ENCODE results near the gene NVL. TPM values are rescaled to one million over a fixed set of nuclear protein-coding genes. Genes with fewer than 3 reads are reported as not detected.
A peak's percentile ranks its signal among the peaks of the same experiment; 100 is the strongest.

The NVL gene
- total RNA-seq, 1 donor from 2014 or later: 101 TPM

DNA sequence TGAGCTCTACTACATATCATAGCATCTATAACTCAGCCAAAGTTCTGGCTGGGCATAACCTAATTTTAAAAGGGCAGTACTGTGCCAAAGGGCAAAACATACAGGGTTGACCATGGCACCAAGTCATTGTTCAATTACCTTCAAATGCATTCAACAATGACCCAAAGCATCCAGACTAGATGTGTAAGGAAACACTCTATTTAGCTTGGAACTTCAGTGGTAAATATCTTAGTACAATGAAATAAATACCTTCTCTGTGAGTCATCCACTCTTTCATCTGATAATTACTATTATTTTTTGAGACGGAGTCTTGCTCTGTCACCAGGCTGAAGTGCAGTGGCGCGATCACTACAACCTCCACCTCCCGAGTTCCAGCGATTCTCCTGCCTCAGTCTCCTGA lies 70.0 kb downstream of the NVL start:
- peaks cover 3% of the 10 kb centered on the region for H3K4me1 Mint-ChIP-seq
- Histone ChIP-seq H3K4me2 (no peak overlapping the region), H3K36me3 (no peaks in the 10 kb centered on the region), H3K79me2 (ENCODE audit: low read depth) (no peaks in the 10 kb centered on the region), H3K27me3 (no peaks in the 10 kb centered on the region), H4K20me1 (ENCODE audit: low read depth) (no peaks in the 10 kb centered on the region), H3K27ac (no peak overlapping the region), H3F3A (ENCODE audit: low read depth) (peaks cover 26% of the 10 kb centered on the region), H2AFZ (replicated peaks) (no peak overlapping the region), H3K4me3 (no peak overlapping the region), H3K9me3 (ENCODE audit: low read depth) (no peaks in the 10 kb centered on the region), H3K4me1 (peaks cover 8% of the 10 kb centered on the region), H3K9ac (no peak overlapping the region)
- peaks cover 28% of the 10 kb centered on the region for H3K36me3 Mint-ChIP-seq
- no peak for TF ChIP-seq EZH2 (IDR thresholded peaks at IDR 0.05)
- no peaks in the 10 kb centered on the region for H3K9me3 Mint-ChIP-seq
- H3K27me3 Mint-ChIP-seq (ENCODE audit: insufficient read depth, low read depth): no peaks in the 10 kb centered on the region
- no peak overlapping the region for H3K4me3 Mint-ChIP-seq
- DNase-seq (ENCODE audit: low spot score): no peak
- H3K27ac Mint-ChIP-seq: no peak overlapping the region

DNA sequence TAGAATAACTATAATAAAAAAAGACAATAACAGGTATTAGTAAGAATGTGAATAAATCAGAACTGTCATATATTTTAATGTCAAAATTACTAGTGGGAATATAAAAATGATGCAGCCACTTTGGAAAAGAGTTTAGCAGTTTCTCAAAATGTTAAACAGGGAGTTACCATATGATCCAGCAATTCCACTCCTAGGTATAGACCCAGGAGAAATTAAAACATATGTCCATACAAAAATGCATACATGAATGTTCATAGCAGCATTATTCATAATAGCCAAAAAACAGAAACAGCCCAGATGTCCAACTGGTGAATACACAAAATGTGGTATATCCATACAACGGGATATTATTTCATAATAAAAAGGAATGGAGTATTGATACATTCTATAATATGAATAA lies 71.6 kb downstream of the NVL start:
- DNase-seq (ENCODE audit: low spot score): no peak
- Histone ChIP-seq H3K9ac (no peak overlapping the region), H3K36me3 (no peaks in the 10 kb centered on the region)

DNA sequence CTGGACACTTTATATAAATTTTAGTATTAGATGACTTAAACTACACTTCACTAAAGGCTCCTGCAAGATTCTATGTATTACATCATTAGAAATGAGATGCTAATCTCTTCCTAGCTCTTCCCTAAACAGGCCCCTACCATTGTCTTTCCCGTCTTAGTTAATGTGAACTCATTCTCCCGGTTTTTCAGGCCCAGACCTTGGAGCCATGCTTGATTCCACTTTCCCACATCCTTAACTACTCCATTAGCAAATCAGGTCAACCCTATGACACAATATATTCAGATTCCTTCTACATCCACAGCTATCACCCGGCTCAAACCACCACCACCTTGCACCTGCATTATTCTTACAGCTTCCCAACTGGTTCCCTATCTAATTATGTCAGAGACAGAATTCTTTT lies 73.3 kb downstream of the NVL start:
- Histone ChIP-seq H3K9ac (no peak overlapping the region), H3K27ac (peak overlapping the region; percentile 83), H3K4me3 (no peak overlapping the region), H3K27me3 (no peaks in the 10 kb centered on the region), H3K36me3 (no peaks in the 10 kb centered on the region), H3K4me1 (peaks cover 8% of the 10 kb centered on the region), H4K20me1 (ENCODE audit: low read depth) (no peaks in the 10 kb centered on the region), H3K9me3 (ENCODE audit: low read depth) (no peaks in the 10 kb centered on the region), H3F3A (ENCODE audit: low read depth) (peaks cover 26% of the 10 kb centered on the region), H3K79me2 (ENCODE audit: low read depth) (no peaks in the 10 kb centered on the region), H2AFZ (replicated peaks) (no peak overlapping the region), H3K4me2 (peak overlapping the region; percentile 32)
- Mint-ChIP-seq H3K36me3 (peaks cover 18% of the 10 kb centered on the region), H3K9me3 (no peaks in the 10 kb centered on the region), H3K27me3 (ENCODE audit: insufficient read depth, low read depth) (no peaks in the 10 kb centered on the region), H3K4me3 (no peak overlapping the region), H3K27ac (no peak overlapping the region), H3K4me1 (peaks cover 3% of the 10 kb centered on the region)
- DNase-seq (ENCODE audit: low spot score): peak; percentile 68
- no peak for TF ChIP-seq EZH2 (IDR thresholded peaks at IDR 0.05)
- TF ChIP-seq, protein P1, sequence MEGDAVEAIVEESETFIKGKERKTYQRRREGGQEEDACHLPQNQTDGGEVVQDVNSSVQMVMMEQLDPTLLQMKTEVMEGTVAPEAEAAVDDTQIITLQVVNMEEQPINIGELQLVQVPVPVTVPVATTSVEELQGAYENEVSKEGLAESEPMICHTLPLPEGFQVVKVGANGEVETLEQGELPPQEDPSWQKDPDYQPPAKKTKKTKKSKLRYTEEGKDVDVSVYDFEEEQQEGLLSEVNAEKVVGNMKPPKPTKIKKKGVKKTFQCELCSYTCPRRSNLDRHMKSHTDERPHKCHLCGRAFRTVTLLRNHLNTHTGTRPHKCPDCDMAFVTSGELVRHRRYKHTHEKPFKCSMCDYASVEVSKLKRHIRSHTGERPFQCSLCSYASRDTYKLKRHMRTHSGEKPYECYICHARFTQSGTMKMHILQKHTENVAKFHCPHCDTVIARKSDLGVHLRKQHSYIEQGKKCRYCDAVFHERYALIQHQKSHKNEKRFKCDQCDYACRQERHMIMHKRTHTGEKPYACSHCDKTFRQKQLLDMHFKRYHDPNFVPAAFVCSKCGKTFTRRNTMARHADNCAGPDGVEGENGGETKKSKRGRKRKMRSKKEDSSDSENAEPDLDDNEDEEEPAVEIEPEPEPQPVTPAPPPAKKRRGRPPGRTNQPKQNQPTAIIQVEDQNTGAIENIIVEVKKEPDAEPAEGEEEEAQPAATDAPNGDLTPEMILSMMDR (IDR thresholded peaks at IDR 0.05): no peak
- TF ChIP-seq EZH2phosphoT487 (IDR thresholded peaks at IDR 0.05): no peak

More for the DNA sequence above, 71.6 kb downstream of the NVL start:
- Histone ChIP-seq H3K4me1 (peaks cover 8% of the 10 kb centered on the region), H3K27me3 (no peaks in the 10 kb centered on the region), H3K4me3 (no peak overlapping the region), H3K27ac (no peak overlapping the region), H3K9me3 (ENCODE audit: low read depth) (no peaks in the 10 kb centered on the region), H2AFZ (replicated peaks) (no peak overlapping the region), H4K20me1 (ENCODE audit: low read depth) (no peaks in the 10 kb centered on the region), H3F3A (ENCODE audit: low read depth) (peaks cover 26% of the 10 kb centered on the region), H3K4me2 (no peak overlapping the region), H3K79me2 (ENCODE audit: low read depth) (no peaks in the 10 kb centered on the region)
- H3K36me3 Mint-ChIP-seq: peaks cover 24% of the 10 kb centered on the region
- TF ChIP-seq EZH2 (IDR thresholded peaks at IDR 0.05) (no peak), EZH2phosphoT487 (IDR thresholded peaks at IDR 0.05) (no peak)
- TF ChIP-seq, protein P1 (IDR thresholded peaks at IDR 0.05): no peak
- H3K27me3 Mint-ChIP-seq (ENCODE audit: insufficient read depth, low read depth): no peaks in the 10 kb centered on the region
- H3K4me3 Mint-ChIP-seq: no peak overlapping the region
- H3K27ac Mint-ChIP-seq: no peak overlapping the region
- no peaks in the 10 kb centered on the region for H3K9me3 Mint-ChIP-seq
- peaks cover 3% of the 10 kb centered on the region for H3K4me1 Mint-ChIP-seq

DNA sequence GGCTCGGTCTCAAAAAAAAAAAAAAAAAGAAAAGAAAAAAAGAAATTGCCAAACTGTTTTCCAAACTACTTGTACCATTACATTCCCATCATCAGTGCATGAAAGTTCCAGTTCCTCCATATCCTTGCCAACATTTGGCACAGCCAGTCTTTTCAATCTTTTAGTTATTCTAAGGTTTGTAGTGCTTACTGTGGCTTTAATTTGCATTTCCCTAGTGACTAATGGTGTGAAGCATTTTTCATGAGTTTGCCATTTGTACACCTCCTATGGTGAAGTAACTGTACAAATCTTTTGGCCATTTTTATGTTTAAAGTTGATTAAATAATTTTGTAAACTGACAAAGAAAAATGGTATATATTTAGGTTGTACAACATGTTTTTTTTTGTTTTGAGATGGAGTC lies 76.3 kb downstream of the NVL start:
- Mint-ChIP-seq H3K4me3 (no peak overlapping the region), H3K27ac (no peak overlapping the region), H3K9me3 (no peaks in the 10 kb centered on the region), H3K4me1 (peaks cover 3% of the 10 kb centered on the region), H3K27me3 (ENCODE audit: insufficient read depth, low read depth) (no peaks in the 10 kb centered on the region), H3K36me3 (peaks cover 17% of the 10 kb centered on the region)
- DNase-seq (ENCODE audit: low spot score): no peak
- H3K27me3 ChIP-seq: no peaks in the 10 kb centered on the region
- H3K27ac ChIP-seq: no peak overlapping the region
- no peaks in the 10 kb centered on the region for H3K36me3 ChIP-seq
- no peak overlapping the region for H3K9ac ChIP-seq
- no peaks in the 10 kb centered on the region for H4K20me1 ChIP-seq (ENCODE audit: low read depth)
- H3K4me1 ChIP-seq: peaks cover 8% of the 10 kb centered on the region
- no peak overlapping the region for H2AFZ ChIP-seq (replicated peaks)
- TF ChIP-seq EZH2 (IDR thresholded peaks at IDR 0.05) (no peak), EZH2phosphoT487 (IDR thresholded peaks at IDR 0.05) (no peak)
- TF ChIP-seq, protein P1 (IDR thresholded peaks at IDR 0.05): no peak
- no peak overlapping the region for H3K4me2 ChIP-seq
- H3K4me3 ChIP-seq: no peak overlapping the region
- H3K79me2 ChIP-seq (ENCODE audit: low read depth): no peaks in the 10 kb centered on the region
- H3F3A ChIP-seq (ENCODE audit: low read depth): peaks cover 26% of the 10 kb centered on the region
- no peaks in the 10 kb centered on the region for H3K9me3 ChIP-seq (ENCODE audit: low read depth)

Measured in neural progenitor cell (in vitro differentiated cells).